Liver (tissue), 9 donors: ENCODE results near the gene NOP16. TPM values are rescaled to one million over a fixed set of nuclear protein-coding genes. Genes with fewer than 3 reads are reported as not detected.

ENCODE experiments used
- DNase-seq: peaks from one replicate; pipeline ENCODE4 v3.0.0-alpha.2; 2017; ENCODE audit warnings: low spot score
- H3K27ac ChIP-seq, 2 donors: one replicate each; pipeline ENCODE4 v1.7.0; 2013; ENCODE audit warnings: inconsistent platforms in 2 of 2, low read length in 2 of 2, control low read depth in 1 of 2, low read depth in 1 of 2, mild to moderate bottlenecking in 1 of 2
- H3K27me3 ChIP-seq, 4 donors: one replicate each; pipeline versions ENCODE4 v1.6.1 to v1.7.0; 2013; ENCODE audit warnings: low read length in 3 of 4, inconsistent platforms in 1 of 4, mild to moderate bottlenecking in 1 of 4, moderate library complexity in 1 of 4; ENCODE audit not compliant: control insufficient read depth in 4 of 4, insufficient read depth in 4 of 4
- H3K36me3 ChIP-seq, 4 donors: one replicate each; pipeline versions ENCODE4 v1.6.1 to v1.7.0; 2013; ENCODE audit warnings: low read length in 3 of 4, mild to moderate bottlenecking in 3 of 4, low read depth in 1 of 4, moderate library complexity in 1 of 4; ENCODE audit not compliant: control insufficient read depth in 4 of 4, insufficient read depth in 3 of 4
- H3K4me1 ChIP-seq, 4 donors: one replicate each; pipeline versions ENCODE4 v1.6.1 to v1.7.0; 2013; ENCODE audit warnings: low read length in 3 of 4, mild to moderate bottlenecking in 3 of 4, moderate library complexity in 1 of 4; ENCODE audit not compliant: control insufficient read depth in 4 of 4, insufficient read depth in 4 of 4
- H3K4me3 ChIP-seq, 3 donors: one replicate each; pipeline versions ENCODE4 v1.6.1 to v1.7.0; 2013; ENCODE audit warnings: low read length in 3 of 3, control low read depth in 1 of 3, low read depth in 1 of 3, mild to moderate bottlenecking in 1 of 3
- H3K9ac ChIP-seq, 2 donors: one replicate each; pipeline ENCODE4 v1.7.0; 2013; ENCODE audit warnings: low read length in 2 of 2, mild to moderate bottlenecking in 2 of 2, moderate library complexity in 2 of 2, control low read depth in 1 of 2, low read depth in 1 of 2
- H3K9me3 ChIP-seq, 4 donors: one replicate each; pipeline versions ENCODE4 v1.6.1 to v1.7.0; 2013; ENCODE audit warnings: low read length in 3 of 4; ENCODE audit not compliant: control insufficient read depth in 4 of 4
- ATF3 ChIP-seq: IDR thresholded peaks from 2 replicates; pipeline ENCODE4 v1.6.1; 2016; ENCODE audit warnings: antibody characterized with exemption
- EGR1 ChIP-seq, 2 donors: IDR thresholded peaks; 2 replicates each; pipeline ENCODE4 v1.6.1; 2016 to 2018; ENCODE audit warnings: antibody characterized with exemption in 2 of 2, low read depth in 2 of 2
- FOXA1 ChIP-seq: IDR thresholded peaks from 2 replicates; pipeline ENCODE4 v1.6.1; 2016; ENCODE audit warnings: antibody characterized with exemption
- FOXA2 ChIP-seq: IDR thresholded peaks from 2 replicates; pipeline ENCODE4 v1.6.1; 2016; ENCODE audit warnings: antibody characterized with exemption
- GABPA ChIP-seq, 2 donors: IDR thresholded peaks in 1 of 2; conservative IDR thresholded peaks in 1 of 2; 2 replicates each; pipeline ENCODE4 v1.6.1; 2016; ENCODE audit warnings: antibody characterized with exemption in 2 of 2, mild to moderate bottlenecking in 1 of 2, moderate library complexity in 1 of 2
- HNF4A ChIP-seq, 2 donors: conservative IDR thresholded peaks; 2 replicates each; pipeline ENCODE4 v1.6.1; 2016; ENCODE audit warnings: antibody characterized with exemption in 2 of 2, mild to moderate bottlenecking in 2 of 2
- HNF4G ChIP-seq: IDR thresholded peaks from 2 replicates; pipeline ENCODE4 v1.6.1; 2016; ENCODE audit warnings: antibody characterized with exemption
- JUND ChIP-seq, 2 donors: IDR thresholded peaks; 2 replicates each; pipeline ENCODE4 v1.6.1; 2016; ENCODE audit warnings: antibody characterized with exemption in 2 of 2
- NR2F2 ChIP-seq: IDR thresholded peaks from 2 replicates; pipeline ENCODE4 v1.6.1; 2016; ENCODE audit warnings: antibody characterized with exemption
- RAD21 ChIP-seq, 2 donors: IDR thresholded peaks; 2 replicates each; pipeline ENCODE4 v1.6.1; 2016; ENCODE audit warnings: antibody characterized with exemption in 2 of 2, mild to moderate bottlenecking in 2 of 2
- RXRA ChIP-seq, 2 donors: IDR thresholded peaks; 2 replicates each; pipeline ENCODE4 v1.6.1; 2017 to 2018; ENCODE audit warnings: antibody characterized with exemption in 2 of 2, mild to moderate bottlenecking in 1 of 2
- SP1 ChIP-seq: IDR thresholded peaks from 2 replicates; pipeline ENCODE4 v1.6.1; 2018; ENCODE audit warnings: antibody characterized with exemption, mild to moderate bottlenecking
- TAF1 ChIP-seq: conservative IDR thresholded peaks from 2 replicates; pipeline ENCODE4 v1.6.1; 2016; ENCODE audit warnings: antibody characterized with exemption, mild to moderate bottlenecking
- YY1 ChIP-seq: IDR thresholded peaks from 2 replicates; pipeline ENCODE4 v1.6.1; 2016; ENCODE audit warnings: antibody characterized with exemption, mild to moderate bottlenecking
- WGBS: extraction: QIAGEN DNeasy Blood & Tissue Kit; methylation state at CpG from one replicate; pipeline ENCODE4 v1.1.7; 2013; 5-methylcytosine and 5-hydroxymethylcytosine counted together
- polyA plus RNA-seq, 2 donors: library from polyadenylated mRNA; stranded (reverse) in 1 of 2; unstranded in 1 of 2; fragments of 200-250 nt in 1 of 2; fragments of >200 nt in 1 of 2; fragmentation: Nextera tagmentation in 1 of 2; extraction: Ambion mirVana in 1 of 2; gene quantifications; one replicate each; pipeline versions ENCODE4 v1.2.1 to v1.2.3, GENCODE V29; 2013 to 2015
- total RNA-seq, 2 donors: library from RNA; depleted of rRNA; stranded (reverse); fragments of >200 nt; gene quantifications; one replicate each; pipeline ENCODE4 v1.2.3, GENCODE V29; 2014
- TF ChIP-seq, protein P1 (sequence below): fragments of 150-350 bp; IDR thresholded peaks from 2 replicates; pipeline ENCODE4 v1.5.1; 2017; ENCODE audit warnings: improper control_type of control experiment, low read depth, low read length; ENCODE audit not compliant: missing input control
- TF ChIP-seq, protein P2 (sequence below): IDR thresholded peaks from 2 replicates; pipeline ENCODE4 v1.6.1; 2016; ENCODE audit warnings: antibody characterized with exemption
- TF ChIP-seq, protein P3 (sequence below): IDR thresholded peaks from 2 replicates; pipeline ENCODE4 v1.6.1; 2016; ENCODE audit warnings: antibody characterized with exemption, mild to moderate bottlenecking
- TF ChIP-seq, protein P4 (sequence below): IDR thresholded peaks from 2 replicates; pipeline ENCODE4 v1.6.1; 2016; ENCODE audit warnings: antibody characterized with exemption
- donor health status: healthy.
- donor health status: healthy.
- donor health status: healthy.
- donor health status: healthy.
- donor health status: healthy.

NOP16 gene
- total and polyA plus RNA-seq, 4 donors, result 6.1 to 41.2 (median 17.2) TPM

DNA sequence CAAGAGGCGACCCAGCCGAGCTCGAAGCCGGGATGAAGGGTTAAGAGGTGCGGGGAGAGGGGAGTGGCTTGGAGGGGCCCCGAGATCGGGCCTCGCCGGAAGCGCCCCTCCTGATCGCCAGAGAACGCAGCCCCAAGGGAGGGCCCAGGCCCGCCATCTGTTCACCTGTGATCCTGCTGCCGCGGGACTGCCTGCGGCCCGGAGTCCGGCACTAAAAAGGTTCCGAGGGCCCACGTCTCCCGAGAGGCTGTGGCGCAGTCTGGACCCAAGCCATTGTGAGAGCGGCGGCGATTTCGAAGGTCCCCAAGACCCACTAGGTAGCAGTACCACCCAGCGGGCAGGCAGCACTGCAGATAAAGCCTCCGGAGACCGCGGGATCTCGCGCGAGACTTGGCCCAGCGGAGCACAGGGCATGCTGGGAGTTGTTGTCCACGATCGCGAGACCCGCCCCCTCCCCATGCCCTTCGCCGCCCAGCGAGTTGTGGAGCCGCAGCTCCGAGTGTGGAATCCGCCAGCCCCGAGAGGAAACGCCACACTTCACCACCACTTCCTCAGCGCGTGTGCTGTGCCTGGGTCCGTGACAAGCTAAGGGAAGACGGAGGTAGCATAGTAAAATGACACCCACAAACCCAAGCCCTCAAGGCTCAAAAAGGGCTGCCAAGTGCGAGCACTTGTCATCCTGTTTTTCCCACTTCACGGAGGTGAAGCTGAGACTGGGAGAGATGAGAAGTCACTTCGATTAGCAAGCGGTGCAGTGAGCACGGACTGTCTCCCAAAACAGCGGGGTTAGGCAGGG, 26.8 kb downstream of the NOP16 start, which contains the start of gene KIAA1191:
Gene KIAA1191, minus strand, starts transcription at position 328 of the 796 bp plus-strand sequence. CDS start 2,256 bp downstream, outside the sequence.
- H3K27ac ChIP-seq, result peak within 1 kb of the TSS; percentile 22 to 82
- no peaks in the 10 kb centered on the region for H3K9me3 ChIP-seq
- no peaks in the 10 kb centered on the region for H3K27me3 ChIP-seq
- H3K9ac ChIP-seq, result peak within 1 kb of the TSS; percentile 68 to 96
- WGBS, result 1% methylated on average over 56 of the region's 56 CpGs
- peak; percentile 86 for TF ChIP-seq TAF1
- no peak for TF ChIP-seq HNF4G
- no peak for TF ChIP-seq EGR1 (IDR thresholded peaks at IDR 0.05; ENCODE audit: low read depth in 2 of 2)
- TF ChIP-seq, protein P1, sequence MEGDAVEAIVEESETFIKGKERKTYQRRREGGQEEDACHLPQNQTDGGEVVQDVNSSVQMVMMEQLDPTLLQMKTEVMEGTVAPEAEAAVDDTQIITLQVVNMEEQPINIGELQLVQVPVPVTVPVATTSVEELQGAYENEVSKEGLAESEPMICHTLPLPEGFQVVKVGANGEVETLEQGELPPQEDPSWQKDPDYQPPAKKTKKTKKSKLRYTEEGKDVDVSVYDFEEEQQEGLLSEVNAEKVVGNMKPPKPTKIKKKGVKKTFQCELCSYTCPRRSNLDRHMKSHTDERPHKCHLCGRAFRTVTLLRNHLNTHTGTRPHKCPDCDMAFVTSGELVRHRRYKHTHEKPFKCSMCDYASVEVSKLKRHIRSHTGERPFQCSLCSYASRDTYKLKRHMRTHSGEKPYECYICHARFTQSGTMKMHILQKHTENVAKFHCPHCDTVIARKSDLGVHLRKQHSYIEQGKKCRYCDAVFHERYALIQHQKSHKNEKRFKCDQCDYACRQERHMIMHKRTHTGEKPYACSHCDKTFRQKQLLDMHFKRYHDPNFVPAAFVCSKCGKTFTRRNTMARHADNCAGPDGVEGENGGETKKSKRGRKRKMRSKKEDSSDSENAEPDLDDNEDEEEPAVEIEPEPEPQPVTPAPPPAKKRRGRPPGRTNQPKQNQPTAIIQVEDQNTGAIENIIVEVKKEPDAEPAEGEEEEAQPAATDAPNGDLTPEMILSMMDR, result no peak
- TF ChIP-seq RXRA (IDR thresholded peaks at IDR 0.05), result no peak
- TF ChIP-seq, protein P2, sequence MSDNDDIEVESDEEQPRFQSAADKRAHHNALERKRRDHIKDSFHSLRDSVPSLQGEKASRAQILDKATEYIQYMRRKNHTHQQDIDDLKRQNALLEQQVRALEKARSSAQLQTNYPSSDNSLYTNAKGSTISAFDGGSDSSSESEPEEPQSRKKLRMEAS, result peak; percentile 65
- no peak for TF ChIP-seq FOXA2
- TF ChIP-seq GABPA (IDR thresholded peaks at IDR 0.05 in 1 of 2, conservative IDR thresholded peaks at IDR 0.05 in 1 of 2), result peak in 1 of 2 donors; percentile 44
- no peak for TF ChIP-seq ATF3
- TF ChIP-seq NR2F2, result peak; percentile 34
- peak; percentile 77 for TF ChIP-seq YY1
- peak; percentile 68 to 70 for TF ChIP-seq RAD21 (IDR thresholded peaks at IDR 0.05)
- no peak for TF ChIP-seq JUND (IDR thresholded peaks at IDR 0.05)
- TF ChIP-seq, protein P3, sequence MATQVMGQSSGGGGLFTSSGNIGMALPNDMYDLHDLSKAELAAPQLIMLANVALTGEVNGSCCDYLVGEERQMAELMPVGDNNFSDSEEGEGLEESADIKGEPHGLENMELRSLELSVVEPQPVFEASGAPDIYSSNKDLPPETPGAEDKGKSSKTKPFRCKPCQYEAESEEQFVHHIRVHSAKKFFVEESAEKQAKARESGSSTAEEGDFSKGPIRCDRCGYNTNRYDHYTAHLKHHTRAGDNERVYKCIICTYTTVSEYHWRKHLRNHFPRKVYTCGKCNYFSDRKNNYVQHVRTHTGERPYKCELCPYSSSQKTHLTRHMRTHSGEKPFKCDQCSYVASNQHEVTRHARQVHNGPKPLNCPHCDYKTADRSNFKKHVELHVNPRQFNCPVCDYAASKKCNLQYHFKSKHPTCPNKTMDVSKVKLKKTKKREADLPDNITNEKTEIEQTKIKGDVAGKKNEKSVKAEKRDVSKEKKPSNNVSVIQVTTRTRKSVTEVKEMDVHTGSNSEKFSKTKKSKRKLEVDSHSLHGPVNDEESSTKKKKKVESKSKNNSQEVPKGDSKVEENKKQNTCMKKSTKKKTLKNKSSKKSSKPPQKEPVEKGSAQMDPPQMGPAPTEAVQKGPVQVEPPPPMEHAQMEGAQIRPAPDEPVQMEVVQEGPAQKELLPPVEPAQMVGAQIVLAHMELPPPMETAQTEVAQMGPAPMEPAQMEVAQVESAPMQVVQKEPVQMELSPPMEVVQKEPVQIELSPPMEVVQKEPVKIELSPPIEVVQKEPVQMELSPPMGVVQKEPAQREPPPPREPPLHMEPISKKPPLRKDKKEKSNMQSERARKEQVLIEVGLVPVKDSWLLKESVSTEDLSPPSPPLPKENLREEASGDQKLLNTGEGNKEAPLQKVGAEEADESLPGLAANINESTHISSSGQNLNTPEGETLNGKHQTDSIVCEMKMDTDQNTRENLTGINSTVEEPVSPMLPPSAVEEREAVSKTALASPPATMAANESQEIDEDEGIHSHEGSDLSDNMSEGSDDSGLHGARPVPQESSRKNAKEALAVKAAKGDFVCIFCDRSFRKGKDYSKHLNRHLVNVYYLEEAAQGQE, result peak; percentile 87
- no peak for TF ChIP-seq HNF4A (conservative IDR thresholded peaks at IDR 0.05)
- TF ChIP-seq, protein P4, sequence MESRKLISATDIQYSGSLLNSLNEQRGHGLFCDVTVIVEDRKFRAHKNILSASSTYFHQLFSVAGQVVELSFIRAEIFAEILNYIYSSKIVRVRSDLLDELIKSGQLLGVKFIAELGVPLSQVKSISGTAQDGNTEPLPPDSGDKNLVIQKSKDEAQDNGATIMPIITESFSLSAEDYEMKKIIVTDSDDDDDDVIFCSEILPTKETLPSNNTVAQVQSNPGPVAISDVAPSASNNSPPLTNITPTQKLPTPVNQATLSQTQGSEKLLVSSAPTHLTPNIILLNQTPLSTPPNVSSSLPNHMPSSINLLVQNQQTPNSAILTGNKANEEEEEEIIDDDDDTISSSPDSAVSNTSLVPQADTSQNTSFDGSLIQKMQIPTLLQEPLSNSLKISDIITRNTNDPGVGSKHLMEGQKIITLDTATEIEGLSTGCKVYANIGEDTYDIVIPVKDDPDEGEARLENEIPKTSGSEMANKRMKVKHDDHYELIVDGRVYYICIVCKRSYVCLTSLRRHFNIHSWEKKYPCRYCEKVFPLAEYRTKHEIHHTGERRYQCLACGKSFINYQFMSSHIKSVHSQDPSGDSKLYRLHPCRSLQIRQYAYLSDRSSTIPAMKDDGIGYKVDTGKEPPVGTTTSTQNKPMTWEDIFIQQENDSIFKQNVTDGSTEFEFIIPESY, result peak; percentile 100
- TF ChIP-seq FOXA1, result no peak
- peak; percentile 49 for TF ChIP-seq SP1
- H3K4me3 ChIP-seq, result peak within 1 kb of the TSS; percentile 68 to 97 (median 90)
- peaks cover 6 to 34% (median 15%) of the 10 kb centered on the region in 4 donors for H3K4me1 ChIP-seq
- peak; percentile 92 for DNase-seq
- peaks cover 0 to 6% (median 3%) of the 10 kb centered on the region in 4 donors for H3K36me3 ChIP-seq
